ENCODE data around the gene CHCHD3.

- TF ChIP-seq USF2 (CRISPR knock-in tag; IDR thresholded peaks at IDR 0.05) (no peak), NFYB (CRISPR knock-in tag; conservative IDR thresholded peaks at IDR 0.05; ENCODE audit: low read depth) (no peak), USF1 (CRISPR knock-in tag; IDR thresholded peaks at IDR 0.05) (no peak), ETV6 (CRISPR knock-in tag; IDR thresholded peaks at IDR 0.05) (no peak), ZNF512 (CRISPR knock-in tag; IDR thresholded peaks at IDR 0.05; ENCODE audit: borderline replicate concordance) (no peak), CTCF (IDR thresholded peaks at IDR 0.05) (no peak), ZNF423 (CRISPR knock-in tag; IDR thresholded peaks at IDR 0.05) (no peak), E2F4 (CRISPR knock-in tag; IDR thresholded peaks at IDR 0.05; ENCODE audit: borderline replicate concordance, low read depth) (no peak), MAX (CRISPR knock-in tag; IDR thresholded peaks at IDR 0.05) (no peak)
Observed at GRCh38 chr7:132977234-132977633, 104.7 kb downstream of the CHCHD3 start.

Data from WTC11 (cell line).